ENCODE measurements around the gene KIRREL3.

The KIRREL3 gene

DNA sequence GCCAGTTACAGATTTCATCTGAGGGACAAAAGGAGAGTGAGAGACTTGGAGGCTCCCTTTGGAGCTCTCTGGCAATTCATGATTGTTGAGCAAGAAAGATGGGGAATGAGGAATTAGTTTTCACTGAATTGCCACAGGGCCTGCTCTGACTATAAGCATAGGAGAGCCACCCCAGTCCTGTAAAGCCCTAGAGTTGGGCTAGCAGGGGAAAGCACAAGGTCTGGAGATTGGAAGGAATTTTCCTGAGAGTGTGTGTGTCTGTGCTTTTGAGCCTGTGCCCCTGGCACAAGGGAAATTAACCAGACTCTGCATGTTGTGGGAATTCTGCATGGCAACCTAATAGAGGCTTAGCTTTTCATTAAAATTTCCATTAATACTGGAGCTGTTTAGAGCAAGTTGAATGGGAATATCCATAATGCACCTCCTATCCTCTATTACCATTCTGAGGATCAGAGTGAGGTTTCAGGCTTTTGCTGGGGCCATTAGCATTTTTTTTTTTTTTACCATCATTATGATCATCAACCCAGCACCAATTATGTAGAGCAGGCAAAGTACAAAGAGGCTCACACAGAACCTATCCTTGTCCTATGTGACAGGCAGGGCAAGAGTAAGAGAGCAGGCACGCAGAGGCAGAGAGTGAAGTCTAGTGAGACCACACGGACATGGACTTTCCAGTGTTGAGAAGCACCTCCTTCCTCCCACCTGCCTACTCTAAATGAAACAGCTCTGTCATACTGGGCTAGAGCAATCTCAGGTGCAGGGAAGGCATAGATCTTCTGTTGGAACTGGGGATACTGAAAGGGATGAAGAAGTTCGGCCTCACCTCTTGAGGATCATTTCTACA, 336.6 kb downstream of the KIRREL3 start:
- H3K9me3 ChIP-seq (ENCODE audit: control insufficient read depth, low read depth, low read length): no peaks in the 10 kb centered on the region
- H3K36me3 ChIP-seq (ENCODE audit: control insufficient read depth, low read depth, low read length): no peaks in the 10 kb centered on the region
- no peak overlapping the region for H3K9ac ChIP-seq (ENCODE audit: low read length)
- H3K4me3 ChIP-seq (ENCODE audit: low read length): no peak overlapping the region
- peaks cover 4% of the 10 kb centered on the region for H3K4me1 ChIP-seq (ENCODE audit: control insufficient read depth, low read depth, low read length)
- peaks cover 7% of the 10 kb centered on the region for H3K27me3 ChIP-seq (ENCODE audit: control insufficient read depth, insufficient read depth, low read length)
- no peak overlapping the region for H3K27ac ChIP-seq (ENCODE audit: low read length)

DNA sequence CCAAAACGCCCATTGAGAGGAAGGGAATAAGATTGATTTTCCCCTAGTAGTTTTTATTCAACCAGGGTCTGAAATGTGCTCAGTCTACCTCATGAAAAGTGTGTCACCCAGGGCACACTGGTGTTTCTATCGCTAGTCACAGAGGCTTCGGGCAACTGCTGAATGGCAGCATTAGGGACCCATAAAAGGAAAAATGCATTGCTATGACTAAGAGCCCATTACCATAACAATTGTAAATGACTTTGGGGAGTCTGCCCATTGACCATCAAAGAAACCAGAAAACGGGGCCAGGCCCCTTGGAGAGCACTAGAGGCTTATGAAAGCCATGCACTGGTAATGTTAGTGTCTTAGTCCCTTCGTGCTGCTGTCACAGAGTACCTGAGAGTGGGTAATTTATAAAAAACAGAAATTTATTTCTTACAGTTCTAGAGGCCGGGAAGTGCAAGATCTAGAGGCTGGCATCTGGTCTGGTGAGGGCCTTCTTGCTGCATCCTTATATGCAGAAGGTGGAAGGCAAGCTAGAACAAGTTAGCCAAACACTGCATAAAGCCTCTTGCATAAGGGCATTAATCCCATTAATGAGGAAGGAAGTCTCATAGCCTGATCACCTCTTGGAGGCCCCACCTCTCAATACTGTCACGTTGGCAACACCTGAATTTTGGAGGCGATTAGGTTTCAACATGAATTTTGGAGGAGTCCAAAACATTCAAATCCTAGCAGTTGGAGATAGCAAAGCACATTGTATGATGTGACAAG, 338.4 kb downstream of the KIRREL3 start:
- Histone ChIP-seq H3K27ac (ENCODE audit: low read length) (no peak overlapping the region), H3K4me3 (ENCODE audit: low read length) (no peak overlapping the region), H3K36me3 (ENCODE audit: control insufficient read depth, low read depth, low read length) (no peaks in the 10 kb centered on the region), H3K9ac (ENCODE audit: low read length) (no peak overlapping the region), H3K27me3 (ENCODE audit: control insufficient read depth, insufficient read depth, low read length) (peaks cover 7% of the 10 kb centered on the region), H3K4me1 (ENCODE audit: control insufficient read depth, low read depth, low read length) (peaks cover 4% of the 10 kb centered on the region), H3K9me3 (ENCODE audit: control insufficient read depth, low read depth, low read length) (no peaks in the 10 kb centered on the region)

DNA sequence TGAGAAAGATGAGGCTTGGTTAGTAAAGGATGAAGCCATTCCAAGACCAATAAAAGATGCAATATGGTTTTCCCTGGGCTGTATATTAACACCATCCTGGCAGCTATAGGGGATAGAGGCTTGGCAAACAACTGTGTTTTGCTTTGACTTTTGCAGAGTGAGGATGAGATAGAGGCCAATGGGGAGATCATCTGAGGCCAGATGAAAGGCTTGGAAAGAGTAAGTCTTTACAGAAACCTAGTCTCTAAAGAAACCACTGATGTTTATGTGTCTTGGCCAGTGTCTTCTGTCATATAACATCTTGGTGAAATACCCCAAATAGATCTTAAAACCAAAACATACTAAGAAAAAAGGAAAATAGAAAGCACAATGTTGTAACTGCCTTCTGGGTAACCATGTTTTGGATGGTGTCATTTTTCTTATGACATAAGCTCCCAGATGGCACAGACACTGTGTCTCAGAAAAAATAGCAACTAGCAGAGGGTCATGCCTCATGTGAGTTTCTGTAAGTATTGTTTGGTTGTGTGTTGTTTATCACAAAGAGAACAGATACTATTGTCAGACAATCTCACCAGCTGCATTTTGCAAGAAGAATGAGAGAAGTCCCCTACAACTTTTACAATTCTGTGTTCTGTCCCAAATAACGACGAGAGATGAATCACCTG, 339.7 kb downstream of the KIRREL3 start:
- Histone ChIP-seq H3K36me3 (ENCODE audit: control insufficient read depth, low read depth, low read length) (no peaks in the 10 kb centered on the region), H3K27me3 (ENCODE audit: control insufficient read depth, insufficient read depth, low read length) (peaks cover 7% of the 10 kb centered on the region), H3K27ac (ENCODE audit: low read length) (no peak overlapping the region), H3K4me1 (ENCODE audit: control insufficient read depth, low read depth, low read length) (peaks cover 5% of the 10 kb centered on the region), H3K9me3 (ENCODE audit: control insufficient read depth, low read depth, low read length) (no peaks in the 10 kb centered on the region), H3K4me3 (ENCODE audit: low read length) (no peak overlapping the region), H3K9ac (ENCODE audit: low read length) (no peak overlapping the region)

DNA sequence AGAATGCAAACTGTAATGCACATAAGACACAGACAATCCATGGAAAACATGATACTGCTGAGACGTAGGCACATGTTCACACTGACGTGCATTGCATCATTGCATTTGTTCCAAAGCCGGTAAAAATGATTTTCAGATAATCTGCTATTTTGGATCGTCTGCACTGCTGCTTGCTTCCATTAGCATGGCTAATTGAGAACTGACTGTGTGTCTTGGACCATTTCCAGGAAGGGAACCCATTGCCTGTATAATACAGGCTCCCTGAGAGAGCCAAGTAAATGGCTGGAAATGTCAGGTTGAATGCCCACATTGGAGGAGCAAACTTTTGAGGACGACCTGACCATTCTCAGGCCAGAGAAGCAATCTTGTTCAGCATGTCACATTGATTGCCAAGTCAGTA, 340.2 kb downstream of the KIRREL3 start:
- H3K4me1 ChIP-seq (ENCODE audit: control insufficient read depth, low read depth, low read length): peaks cover 11% of the 10 kb centered on the region
- no peaks in the 10 kb centered on the region for H3K36me3 ChIP-seq (ENCODE audit: control insufficient read depth, low read depth, low read length)
- no peaks in the 10 kb centered on the region for H3K9me3 ChIP-seq (ENCODE audit: control insufficient read depth, low read depth, low read length)

DNA sequence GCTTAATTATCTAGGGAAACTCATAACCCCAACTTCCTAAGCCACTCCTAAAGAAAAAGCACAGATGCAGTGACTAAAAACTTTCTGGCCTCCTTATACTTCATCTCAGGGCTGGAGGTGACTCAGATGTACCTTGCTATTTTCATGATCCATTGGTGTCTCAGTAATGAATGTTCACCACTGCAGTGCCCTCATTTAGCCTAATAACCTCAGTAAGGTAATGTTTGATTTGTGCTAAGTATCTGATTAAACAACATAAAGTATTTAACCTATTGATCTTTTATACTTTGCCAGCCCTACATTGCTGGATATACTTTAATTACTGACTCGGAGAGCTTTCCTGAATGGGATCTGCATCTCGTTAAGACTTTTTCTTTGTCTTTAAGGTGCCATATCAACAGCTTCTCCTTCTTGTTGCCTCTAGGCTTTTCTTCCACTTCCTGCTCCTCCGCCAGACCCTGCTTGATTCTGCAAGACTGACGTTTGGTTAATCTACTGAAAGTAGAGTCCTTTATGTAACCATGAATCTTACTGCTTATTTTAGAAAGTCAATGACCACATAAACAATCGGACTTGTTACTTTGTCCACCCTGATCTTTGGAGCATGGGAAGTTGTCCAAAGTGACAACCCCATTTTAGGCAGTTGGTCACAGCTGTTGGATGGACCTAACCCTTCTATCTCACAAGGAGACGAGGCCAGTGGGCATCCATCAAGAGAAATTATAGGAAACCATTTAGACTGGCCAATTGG, 342.1 kb downstream of the KIRREL3 start:
- Histone ChIP-seq H3K27me3 (ENCODE audit: control insufficient read depth, insufficient read depth, low read length) (peaks cover 7% of the 10 kb centered on the region), H3K9ac (ENCODE audit: low read length) (no peak overlapping the region), H3K36me3 (ENCODE audit: control insufficient read depth, low read depth, low read length) (no peaks in the 10 kb centered on the region), H3K4me3 (ENCODE audit: low read length) (no peak overlapping the region), H3K4me1 (ENCODE audit: control insufficient read depth, low read depth, low read length) (peaks cover 12% of the 10 kb centered on the region), H3K9me3 (ENCODE audit: control insufficient read depth, low read depth, low read length) (no peaks in the 10 kb centered on the region), H3K27ac (ENCODE audit: low read length) (no peak overlapping the region)

More for the DNA sequence above, 340.2 kb downstream of the KIRREL3 start:
- Histone ChIP-seq H3K9ac (ENCODE audit: low read length) (no peak overlapping the region), H3K27me3 (ENCODE audit: control insufficient read depth, insufficient read depth, low read length) (peaks cover 7% of the 10 kb centered on the region), H3K27ac (ENCODE audit: low read length) (no peak overlapping the region), H3K4me3 (ENCODE audit: low read length) (no peak overlapping the region)

DNA sequence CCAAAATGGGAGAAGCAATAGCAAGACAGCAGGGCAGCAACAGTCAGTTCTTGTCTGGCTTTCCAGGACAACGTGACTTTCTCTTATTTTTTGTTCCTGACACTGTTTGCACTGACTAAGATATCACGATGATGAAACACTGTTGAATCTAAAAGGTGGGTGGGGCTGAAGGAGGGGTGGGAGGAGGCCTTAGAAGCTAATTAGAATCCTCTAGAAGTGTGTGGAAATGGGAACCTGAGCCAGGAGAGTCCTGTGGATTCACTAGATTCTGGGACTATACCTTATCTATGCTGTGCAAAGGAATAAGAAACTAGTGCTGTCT, 344.8 kb downstream of the KIRREL3 start:
- H3K27me3 ChIP-seq (ENCODE audit: control insufficient read depth, insufficient read depth, low read length): no peaks in the 10 kb centered on the region
- no peak overlapping the region for H3K9ac ChIP-seq (ENCODE audit: low read length)
- H3K36me3 ChIP-seq (ENCODE audit: control insufficient read depth, low read depth, low read length): no peaks in the 10 kb centered on the region
- no peaks in the 10 kb centered on the region for H3K9me3 ChIP-seq (ENCODE audit: control insufficient read depth, low read depth, low read length)
- no peak overlapping the region for H3K27ac ChIP-seq (ENCODE audit: low read length)
- no peak overlapping the region for H3K4me3 ChIP-seq (ENCODE audit: low read length)
- H3K4me1 ChIP-seq (ENCODE audit: control insufficient read depth, low read depth, low read length): peaks cover 8% of the 10 kb centered on the region

DNA sequence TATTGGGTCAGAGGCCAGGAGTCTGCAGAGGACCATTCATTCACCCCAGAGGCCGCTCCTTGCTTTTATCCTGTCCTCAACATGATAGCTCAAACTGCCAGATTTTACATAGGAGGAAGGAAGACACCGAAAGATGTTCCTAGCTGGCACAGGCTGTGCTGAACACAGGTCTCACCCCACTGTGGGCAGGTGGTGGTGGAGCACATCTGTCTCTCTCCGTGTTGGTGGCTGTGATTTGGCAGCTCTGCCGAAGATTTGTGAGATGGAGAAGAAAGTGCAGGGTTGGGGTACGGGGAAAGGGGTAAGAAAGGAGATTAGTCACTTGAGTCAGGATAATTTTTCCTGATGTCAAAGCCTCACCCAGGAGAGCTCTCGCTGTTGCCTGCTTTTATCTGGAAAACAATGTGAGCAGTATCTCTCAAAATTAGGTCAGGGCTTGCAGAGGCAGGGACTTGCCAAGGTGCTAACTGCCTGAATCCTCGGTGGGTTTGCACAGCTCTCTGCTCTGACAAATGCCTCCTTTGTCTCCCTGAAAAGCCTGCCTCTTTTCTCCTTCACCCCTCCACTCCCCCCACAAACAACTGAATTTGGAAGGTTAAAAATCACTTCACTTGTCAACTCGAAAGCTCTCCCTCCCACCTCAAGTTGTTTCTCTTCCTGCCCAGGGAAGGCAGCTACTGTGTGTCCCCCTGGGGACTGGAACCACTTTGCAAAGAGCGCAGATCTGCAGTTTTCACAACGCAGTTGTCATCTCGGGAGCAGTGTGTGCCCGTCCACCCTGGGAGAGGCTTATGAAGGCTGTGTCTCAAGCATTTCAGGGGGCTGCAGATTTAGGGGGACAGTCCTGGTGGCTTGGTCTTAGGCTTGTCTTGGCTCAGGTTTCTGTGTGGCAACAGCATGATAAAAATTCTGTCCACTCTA, 345.4 kb downstream of the KIRREL3 start:
- H3K27ac ChIP-seq (ENCODE audit: low read length): no peak overlapping the region
- H3K36me3 ChIP-seq (ENCODE audit: control insufficient read depth, low read depth, low read length): no peaks in the 10 kb centered on the region
- H3K27me3 ChIP-seq (ENCODE audit: control insufficient read depth, insufficient read depth, low read length): no peaks in the 10 kb centered on the region
- no peak overlapping the region for H3K9ac ChIP-seq (ENCODE audit: low read length)
- no peaks in the 10 kb centered on the region for H3K9me3 ChIP-seq (ENCODE audit: control insufficient read depth, low read depth, low read length)
- H3K4me1 ChIP-seq (ENCODE audit: control insufficient read depth, low read depth, low read length): peaks cover 8% of the 10 kb centered on the region
- H3K4me3 ChIP-seq (ENCODE audit: low read length): no peak overlapping the region

DNA sequence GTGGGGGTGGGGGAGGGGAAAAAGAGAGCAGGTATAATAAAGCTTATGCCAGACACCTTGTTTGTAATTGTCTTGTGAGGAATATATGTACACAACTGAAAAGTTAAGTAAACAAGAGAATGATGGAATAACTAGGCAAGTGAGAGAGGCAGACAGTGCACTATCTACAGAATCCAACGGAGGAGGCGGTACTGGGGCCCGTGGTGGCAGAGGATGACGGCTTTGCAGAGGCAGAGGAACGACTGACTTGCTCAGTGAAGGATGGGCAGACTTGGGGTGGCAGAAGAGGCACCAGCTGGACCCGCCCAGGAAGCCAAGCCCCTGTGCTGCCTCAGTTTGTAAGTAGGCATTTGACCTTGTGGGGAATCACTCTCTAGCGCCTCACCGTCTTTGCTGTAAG, 347.5 kb downstream of the KIRREL3 start:
- Histone ChIP-seq H3K27me3 (ENCODE audit: control insufficient read depth, insufficient read depth, low read length) (no peaks in the 10 kb centered on the region), H3K9ac (ENCODE audit: low read length) (no peak overlapping the region), H3K4me3 (ENCODE audit: low read length) (no peak overlapping the region), H3K9me3 (ENCODE audit: control insufficient read depth, low read depth, low read length) (no peaks in the 10 kb centered on the region), H3K27ac (ENCODE audit: low read length) (no peak overlapping the region), H3K4me1 (ENCODE audit: control insufficient read depth, low read depth, low read length) (peaks cover 8% of the 10 kb centered on the region), H3K36me3 (ENCODE audit: control insufficient read depth, low read depth, low read length) (no peaks in the 10 kb centered on the region)

DNA sequence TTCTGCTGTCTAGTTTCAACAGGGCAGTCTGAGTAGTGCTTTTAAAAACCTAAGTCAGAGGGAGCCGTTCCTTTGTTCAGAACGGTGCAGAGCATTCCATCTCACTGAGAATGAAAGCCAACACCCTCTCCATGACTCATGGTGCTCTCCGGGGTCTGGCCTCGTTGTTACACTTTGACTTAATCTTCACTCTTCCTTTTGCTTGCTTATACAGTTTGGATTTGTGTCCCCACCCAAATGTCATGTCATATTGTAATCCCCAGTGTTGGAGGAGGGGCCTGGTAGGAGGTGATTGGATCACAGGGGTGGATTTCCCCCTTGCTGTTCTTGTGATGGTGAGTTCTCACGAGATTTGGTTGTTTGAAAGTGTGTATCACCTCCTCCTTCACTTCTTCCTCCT, 352.8 kb downstream of the KIRREL3 start:
- Histone ChIP-seq H3K9ac (ENCODE audit: low read length) (no peak overlapping the region), H3K27ac (ENCODE audit: low read length) (no peak overlapping the region), H3K9me3 (ENCODE audit: control insufficient read depth, low read depth, low read length) (no peaks in the 10 kb centered on the region), H3K4me1 (ENCODE audit: control insufficient read depth, low read depth, low read length) (peaks cover 5% of the 10 kb centered on the region), H3K36me3 (ENCODE audit: control insufficient read depth, low read depth, low read length) (no peaks in the 10 kb centered on the region), H3K4me3 (ENCODE audit: low read length) (no peak overlapping the region), H3K27me3 (ENCODE audit: control insufficient read depth, insufficient read depth, low read length) (no peaks in the 10 kb centered on the region)

DNA sequence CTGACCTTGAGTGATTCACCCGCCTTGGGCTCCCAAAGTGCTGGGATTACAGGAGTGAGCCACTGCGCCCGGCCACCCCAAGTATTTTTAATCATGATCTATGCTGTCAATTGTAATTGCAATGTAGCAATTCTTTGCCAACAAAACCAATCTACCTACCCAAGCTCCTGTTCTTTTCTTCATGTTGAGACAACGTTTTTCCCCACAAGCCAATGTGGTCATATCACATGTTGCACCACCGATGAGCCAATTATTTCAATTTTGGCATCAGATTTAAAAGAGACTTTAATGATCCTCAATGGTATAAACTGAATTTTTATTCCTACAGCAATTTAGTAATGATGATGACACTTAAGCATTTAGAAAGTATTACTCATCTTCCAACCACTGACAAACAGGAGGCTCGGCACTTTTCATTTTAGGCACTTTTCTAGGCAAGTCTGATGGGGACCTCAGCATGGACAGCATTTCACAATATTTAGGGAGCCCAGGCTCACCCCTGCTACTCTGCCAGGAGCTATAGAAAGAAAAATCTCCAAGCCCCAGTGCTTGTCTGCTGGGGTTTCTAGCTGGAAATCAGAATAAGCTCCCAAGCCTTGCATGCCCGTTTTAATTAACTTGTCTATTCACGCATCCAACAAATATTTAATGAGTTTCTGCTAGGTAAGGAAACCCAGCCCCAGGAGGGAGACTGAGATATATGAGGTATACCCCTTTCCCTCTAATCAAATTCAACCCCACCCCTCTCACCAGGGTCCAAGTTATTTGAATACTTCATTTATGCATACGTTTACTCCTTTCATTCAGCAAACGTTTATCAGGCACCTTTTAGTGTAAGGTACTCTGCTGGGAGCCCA, 353.6 kb downstream of the KIRREL3 start:
- no peak overlapping the region for H3K4me3 ChIP-seq (ENCODE audit: low read length)
- no peak overlapping the region for H3K9ac ChIP-seq (ENCODE audit: low read length)
- H3K27me3 ChIP-seq (ENCODE audit: control insufficient read depth, insufficient read depth, low read length): no peaks in the 10 kb centered on the region
- no peaks in the 10 kb centered on the region for H3K9me3 ChIP-seq (ENCODE audit: control insufficient read depth, low read depth, low read length)
- H3K27ac ChIP-seq (ENCODE audit: low read length): no peak overlapping the region
- H3K4me1 ChIP-seq (ENCODE audit: control insufficient read depth, low read depth, low read length): peaks cover 5% of the 10 kb centered on the region
- no peaks in the 10 kb centered on the region for H3K36me3 ChIP-seq (ENCODE audit: control insufficient read depth, low read depth, low read length)
